Muscle of arm (tissue), 12 donors: ENCODE data around the gene VTI1A. TPM values are rescaled to one million over a fixed set of nuclear protein-coding genes. Genes with fewer than 3 reads are reported as not detected.
"Not testable (repeated sequence)": the region's sequence is repeated elsewhere in the genome, so short reads cannot be mapped to it uniquely, and the experiment has no call there.

Experiments
- DNase-seq: peaks from one replicate; pipeline ENCODE4 v3.0.0-alpha.2; 2013
- polyA plus RNA-seq, 12 donors: library from polyadenylated mRNA; unstranded; fragments of 120-200 nt; gene quantifications; one replicate each; pipeline ENCODE4 v1.2.1, GENCODE V29; 2013; ENCODE audit not compliant: insufficient read length in 12 of 12

VTI1A gene
- polyA plus RNA-seq, 12 donors, result 13.1 to 18.7 (median 15.8) TPM; not detected in 1

- DNase-seq, result no peak
These were observed 137.3 kb downstream of the VTI1A start for GRCh38 chr10:112584276-112584675.

- no peak for DNase-seq
These were observed 138.1 kb downstream of the VTI1A start for GRCh38 chr10:112585126-112585525.

- DNase-seq, result no peak
These were observed 138.9 kb downstream of the VTI1A start for GRCh38 chr10:112585960-112586359.

- no peak for DNase-seq
These were observed 140.7 kb downstream of the VTI1A start for GRCh38 chr10:112587729-112588128.

GRCh38 chr10:112588225-112588990, 141.4 kb downstream of the VTI1A start:
- no peak for DNase-seq

GRCh38 chr10:112589081-112589480, 142.1 kb downstream of the VTI1A start:
- DNase-seq, result no peak

- DNase-seq, result not testable (repeated sequence)
These were observed 143.8 kb downstream of the VTI1A start for GRCh38 chr10:112590786-112591185.

- no peak for DNase-seq
These were observed 146.0 kb downstream of the VTI1A start for GRCh38 chr10:112593023-112593422.

- DNase-seq, result no peak
These were observed 154.4 kb downstream of the VTI1A start for GRCh38 chr10:112601214-112602090.

- no peak for DNase-seq
These were observed 156.0 kb downstream of the VTI1A start for GRCh38 chr10:112603062-112603461.

- no peak for DNase-seq
These were observed 158.0 kb downstream of the VTI1A start for GRCh38 chr10:112605063-112605462.

- no peak for DNase-seq
These were observed 160.5 kb downstream of the VTI1A start for GRCh38 chr10:112607506-112607905.

- no peak for DNase-seq
These were observed 166.6 kb downstream of the VTI1A start for GRCh38 chr10:112613620-112614019.

GRCh38 chr10:112614072-112614471, 167.1 kb downstream of the VTI1A start:
- no peak for DNase-seq

GRCh38 chr10:112614586-112614985, 167.6 kb downstream of the VTI1A start:
- DNase-seq, result no peak

- DNase-seq, result no peak
These were observed 168.3 kb downstream of the VTI1A start for GRCh38 chr10:112615269-112615668.

GRCh38 chr10:112616647-112617046, 169.6 kb downstream of the VTI1A start:
- no peak for DNase-seq

- DNase-seq, result no peak
These were observed 171.8 kb downstream of the VTI1A start for GRCh38 chr10:112618814-112619213.

- no peak for DNase-seq
These were observed 172.5 kb downstream of the VTI1A start for GRCh38 chr10:112619556-112619955.

GRCh38 chr10:112622786-112623185, 175.8 kb downstream of the VTI1A start:
- DNase-seq, result no peak

- no peak for DNase-seq
These were observed 177.6 kb downstream of the VTI1A start for GRCh38 chr10:112624546-112625048.

- DNase-seq, result no peak
These were observed 182.1 kb downstream of the VTI1A start for GRCh38 chr10:112628951-112629609.
